ENCODE results near the gene FTCD.
"Not testable (repeated sequence)": the region's sequence is repeated elsewhere in the genome, so short reads cannot be mapped to it uniquely, and the experiment has no call there.

FTCD gene

GRCh38 chr21:46113497-46114176 lies 41.7 kb downstream of the FTCD start:
- H3K27me3 ChIP-seq (ENCODE audit: insufficient read depth, low read length) = no peaks in the 10 kb centered on the region
- peaks cover 7% of the 10 kb centered on the region for H3K9me3 ChIP-seq (ENCODE audit: insufficient read depth, low read depth, low read length)
- no peaks in the 10 kb centered on the region for H3K4me1 ChIP-seq (ENCODE audit: insufficient read depth, low read length)
- no peak overlapping the region for H3K4me3 ChIP-seq (ENCODE audit: low read length)
- no peak overlapping the region for H3K9ac ChIP-seq (ENCODE audit: low read depth, low read length)
- H3K27ac ChIP-seq (ENCODE audit: low read length) = no peak overlapping the region
- peaks cover 15% of the 10 kb centered on the region for H3K36me3 ChIP-seq (ENCODE audit: insufficient read depth, low read depth, low read length)

- Histone ChIP-seq H3K9me3 (ENCODE audit: insufficient read depth, low read depth, low read length) (peaks cover 15% of the 10 kb centered on the region), H3K27me3 (ENCODE audit: insufficient read depth, low read length) (no peaks in the 10 kb centered on the region), H3K4me1 (ENCODE audit: insufficient read depth, low read length) (no peaks in the 10 kb centered on the region), H3K27ac (ENCODE audit: low read length) (no peak overlapping the region), H3K36me3 (ENCODE audit: insufficient read depth, low read depth, low read length) (peaks cover 13% of the 10 kb centered on the region), H3K4me3 (ENCODE audit: low read length) (no peak overlapping the region), H3K9ac (ENCODE audit: low read depth, low read length) (no peak overlapping the region)
These were observed 42.6 kb downstream of the FTCD start for GRCh38 chr21:46112725-46113215.

GRCh38 chr21:46111857-46112724 lies 43.3 kb downstream of the FTCD start:
- Histone ChIP-seq H3K27ac (ENCODE audit: low read length) (no peak overlapping the region), H3K9ac (ENCODE audit: low read depth, low read length) (no peak overlapping the region), H3K36me3 (ENCODE audit: insufficient read depth, low read depth, low read length) (peaks cover 13% of the 10 kb centered on the region), H3K27me3 (ENCODE audit: insufficient read depth, low read length) (no peaks in the 10 kb centered on the region), H3K9me3 (ENCODE audit: insufficient read depth, low read depth, low read length) (peaks cover 19% of the 10 kb centered on the region), H3K4me3 (ENCODE audit: low read length) (no peak overlapping the region), H3K4me1 (ENCODE audit: insufficient read depth, low read length) (no peaks in the 10 kb centered on the region)

- no peak overlapping the region for H3K4me3 ChIP-seq (ENCODE audit: low read length)
- no peaks in the 10 kb centered on the region for H3K27me3 ChIP-seq (ENCODE audit: insufficient read depth, low read length)
- peaks cover 13% of the 10 kb centered on the region for H3K36me3 ChIP-seq (ENCODE audit: insufficient read depth, low read depth, low read length)
- no peaks in the 10 kb centered on the region for H3K4me1 ChIP-seq (ENCODE audit: insufficient read depth, low read length)
- no peak overlapping the region for H3K27ac ChIP-seq (ENCODE audit: low read length)
- H3K9ac ChIP-seq (ENCODE audit: low read depth, low read length) = no peak overlapping the region
- peaks cover 20% of the 10 kb centered on the region for H3K9me3 ChIP-seq (ENCODE audit: insufficient read depth, low read depth, low read length)
These were observed 44.2 kb downstream of the FTCD start for GRCh38 chr21:46111193-46111571.

DNA sequence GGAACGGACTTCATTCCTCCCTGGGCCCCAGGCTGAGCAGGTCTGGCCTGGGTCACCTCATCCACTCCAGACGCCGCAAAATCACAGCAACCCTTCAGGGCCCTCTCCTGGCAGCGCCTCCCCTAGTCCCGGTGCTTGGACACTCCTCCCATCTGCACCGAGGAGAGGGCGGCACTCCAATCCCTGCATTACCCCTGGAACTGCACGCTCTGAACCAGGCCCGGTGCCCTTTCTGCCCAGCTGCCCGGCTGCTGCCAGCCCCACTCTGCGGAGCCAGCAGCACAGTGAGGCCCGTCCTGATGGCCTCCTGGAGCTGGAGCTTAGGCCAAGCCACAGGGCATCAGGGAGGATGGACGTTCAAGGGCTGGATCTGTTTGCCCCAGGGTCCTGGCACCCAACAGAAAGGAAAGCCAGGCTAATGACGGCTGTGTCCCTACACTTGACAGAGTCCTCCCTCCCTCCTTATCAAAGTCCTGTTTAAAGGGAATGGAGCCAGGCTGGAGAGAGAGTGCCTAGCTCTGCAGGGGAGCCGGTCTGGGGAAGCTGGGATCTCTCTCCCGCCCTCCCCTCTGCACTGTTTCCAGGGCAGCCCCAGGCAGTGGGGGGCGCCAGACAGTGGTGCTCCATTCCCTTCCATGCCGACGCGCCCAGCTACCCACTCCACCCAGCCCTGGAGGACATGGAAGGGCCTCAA lies 44.7 kb downstream of the FTCD start:
- H3K9me3 ChIP-seq (ENCODE audit: insufficient read depth, low read depth, low read length) = peaks cover 20% of the 10 kb centered on the region
- H3K36me3 ChIP-seq (ENCODE audit: insufficient read depth, low read depth, low read length) = peaks cover 13% of the 10 kb centered on the region
- H3K27ac ChIP-seq (ENCODE audit: low read length) = no peak overlapping the region
- no peaks in the 10 kb centered on the region for H3K27me3 ChIP-seq (ENCODE audit: insufficient read depth, low read length)
- no peaks in the 10 kb centered on the region for H3K4me1 ChIP-seq (ENCODE audit: insufficient read depth, low read length)
- no peak overlapping the region for H3K9ac ChIP-seq (ENCODE audit: low read depth, low read length)
- H3K4me3 ChIP-seq (ENCODE audit: low read length) = no peak overlapping the region

- H3K9me3 ChIP-seq (ENCODE audit: insufficient read depth, low read depth, low read length) = peaks cover 14% of the 10 kb centered on the region
- H3K36me3 ChIP-seq (ENCODE audit: insufficient read depth, low read depth, low read length) = peaks cover 9% of the 10 kb centered on the region
- H3K27ac ChIP-seq (ENCODE audit: low read length) = no peak overlapping the region
These were observed 45.8 kb downstream of the FTCD start for GRCh38 chr21:46109313-46110221.

DNA sequence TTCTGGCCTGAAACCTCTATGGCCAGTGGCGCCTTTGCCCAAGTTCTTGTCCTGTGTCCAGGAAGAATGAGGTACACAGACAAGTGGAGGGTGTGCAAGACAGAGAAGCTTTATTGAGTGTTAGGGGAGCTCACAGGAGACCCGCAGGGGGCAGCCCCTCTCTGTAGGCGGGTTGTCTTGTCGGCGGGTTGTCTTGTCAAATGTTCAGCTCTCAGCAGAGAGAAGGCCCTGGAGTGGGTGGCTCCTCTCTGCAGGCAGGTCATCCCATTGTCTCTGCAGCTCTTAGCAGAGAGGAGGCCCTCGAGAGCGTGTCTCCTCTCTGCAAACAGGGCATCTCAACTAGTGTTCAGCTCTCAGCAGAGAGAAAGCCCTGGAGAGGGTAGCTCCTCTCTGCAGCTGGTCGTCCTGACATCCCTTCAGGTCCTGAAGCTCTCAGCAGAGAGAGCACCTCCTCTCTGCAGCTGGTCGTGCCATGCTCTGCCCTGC lies 46.5 kb downstream of the FTCD start:
- no peaks in the 10 kb centered on the region for H3K27me3 ChIP-seq (ENCODE audit: insufficient read depth, low read length)
- H3K9me3 ChIP-seq (ENCODE audit: insufficient read depth, low read depth, low read length) = peaks cover 13% of the 10 kb centered on the region; the same call in 1 of the 2 replicates
- no peaks in the 10 kb centered on the region for H3K4me1 ChIP-seq (ENCODE audit: insufficient read depth, low read length)
- no peak overlapping the region for H3K27ac ChIP-seq (ENCODE audit: low read length)
- no peak overlapping the region for H3K4me3 ChIP-seq (ENCODE audit: low read length)
- H3K36me3 ChIP-seq (ENCODE audit: insufficient read depth, low read depth, low read length) = peaks cover 5% of the 10 kb centered on the region; the same call in 1 of the 2 replicates
- no peak overlapping the region for H3K9ac ChIP-seq (ENCODE audit: low read depth, low read length)

More at GRCh38 chr21:46109313-46110221, 45.8 kb downstream of the FTCD start:
- Histone ChIP-seq H3K9ac (ENCODE audit: low read depth, low read length) (no peak overlapping the region), H3K4me3 (ENCODE audit: low read length) (no peak overlapping the region), H3K27me3 (ENCODE audit: insufficient read depth, low read length) (no peaks in the 10 kb centered on the region), H3K4me1 (ENCODE audit: insufficient read depth, low read length) (no peaks in the 10 kb centered on the region)

DNA sequence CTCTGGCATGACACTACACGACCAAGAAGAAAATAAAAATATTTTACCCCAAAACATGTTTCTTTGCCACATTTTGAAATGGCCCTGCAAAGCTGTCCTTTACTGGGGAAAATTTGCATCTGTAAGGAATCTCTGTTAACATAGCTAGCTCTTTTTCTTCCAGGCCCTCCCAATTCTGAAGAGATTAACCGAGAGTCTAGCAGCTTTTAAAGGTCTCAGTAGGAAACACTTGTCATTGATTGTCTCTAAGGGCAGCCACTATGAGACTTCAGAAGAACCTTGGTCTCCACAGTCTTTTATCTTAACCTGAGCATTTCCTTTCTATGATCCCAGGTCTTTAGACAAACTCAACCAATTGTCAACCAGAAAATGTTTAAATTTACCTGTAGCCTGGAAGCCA lies 48.0 kb downstream of the FTCD start:
- H3K36me3 ChIP-seq (ENCODE audit: insufficient read depth, low read depth, low read length); H3K4me1 ChIP-seq (ENCODE audit: insufficient read depth, low read length); H3K27me3 ChIP-seq (ENCODE audit: insufficient read depth, low read length); H3K9ac ChIP-seq (ENCODE audit: low read depth, low read length); H3K4me3 ChIP-seq (ENCODE audit: low read length); H3K27ac ChIP-seq (ENCODE audit: low read length): not testable (repeated sequence)
- peaks cover 13% of the 10 kb centered on the region for H3K9me3 ChIP-seq (ENCODE audit: insufficient read depth, low read depth, low read length)

GRCh38 chr21:46104104-46104503 lies 51.3 kb downstream of the FTCD start:
- H3K9me3 ChIP-seq (ENCODE audit: insufficient read depth, low read depth, low read length) = peaks cover 13% of the 10 kb centered on the region
- H3K9ac ChIP-seq (ENCODE audit: low read depth, low read length) = no peak overlapping the region
- no peak overlapping the region for H3K27ac ChIP-seq (ENCODE audit: low read length)
- no peak overlapping the region for H3K4me3 ChIP-seq (ENCODE audit: low read length)
- no peaks in the 10 kb centered on the region for H3K4me1 ChIP-seq (ENCODE audit: insufficient read depth, low read length)
- peaks cover 11% of the 10 kb centered on the region; the same call in 1 of the 2 replicates for H3K27me3 ChIP-seq (ENCODE audit: insufficient read depth, low read length)
- no peaks in the 10 kb centered on the region for H3K36me3 ChIP-seq (ENCODE audit: insufficient read depth, low read depth, low read length)

- H3K36me3 ChIP-seq (ENCODE audit: insufficient read depth, low read depth, low read length) = no peaks in the 10 kb centered on the region
- H3K9ac ChIP-seq (ENCODE audit: low read depth, low read length) = no peak overlapping the region
- H3K27me3 ChIP-seq (ENCODE audit: insufficient read depth, low read length) = peaks cover 31% of the 10 kb centered on the region
- H3K9me3 ChIP-seq (ENCODE audit: insufficient read depth, low read depth, low read length) = no peaks in the 10 kb centered on the region; the same call in none of the 2 replicates
- H3K4me3 ChIP-seq (ENCODE audit: low read length) = no peak overlapping the region
- H3K4me1 ChIP-seq (ENCODE audit: insufficient read depth, low read length) = no peaks in the 10 kb centered on the region; the same call in 1 of the 2 replicates
- H3K27ac ChIP-seq (ENCODE audit: low read length) = no peak overlapping the region
These were observed 54.5 kb downstream of the FTCD start for GRCh38 chr21:46100906-46101305.
